Progenitor cell of endocrine pancreas (in vitro differentiated cells): ENCODE measurements around the gene TWNK. TPM values are rescaled to one million over a fixed set of nuclear protein-coding genes. Genes with fewer than 3 reads are reported as not detected.
"Not testable (repeated sequence)": the region's sequence is repeated elsewhere in the genome, so short reads cannot be mapped to it uniquely, and the experiment has no call there.

Source experiments
- DNase-seq: peaks from one replicate; pipeline ENCODE4 v3.0.0; 2021; ENCODE audit warnings: low spot score; ENCODE audit not compliant: unreplicated experiment
- H3K27ac Mint-ChIP-seq: 2 replicates; pipeline ENCODE4 v1.8.0; 2021; ENCODE audit warnings: mild to moderate bottlenecking, moderate library complexity, mixed read lengths
- H3K27me3 Mint-ChIP-seq: 2 replicates; pipeline ENCODE4 v1.8.0; 2021; ENCODE audit warnings: mixed read lengths
- H3K36me3 Mint-ChIP-seq: 2 replicates; pipeline ENCODE4 v1.8.0; 2022; ENCODE audit warnings: mixed read lengths; ENCODE audit not compliant: insufficient read depth
- H3K4me1 Mint-ChIP-seq: 2 replicates; pipeline ENCODE4 v1.8.0; 2021; ENCODE audit warnings: low read depth, mixed read lengths
- H3K4me3 Mint-ChIP-seq: 2 replicates; pipeline ENCODE4 v1.8.0; 2021; ENCODE audit warnings: low read depth, mild to moderate bottlenecking, moderate library complexity, mixed read lengths
- H3K9me3 Mint-ChIP-seq: 2 replicates; pipeline ENCODE4 v1.8.0; 2021; ENCODE audit warnings: low read depth, mixed read lengths
- total RNA-seq: library from RNA; stranded (reverse); gene quantifications from 2 replicates; pipeline ENCODE4 v1.2.1, GENCODE V29; 2021
- TF ChIP-seq, protein P1 (sequence below): fragments of 200-600 bp; sonication (generic); IDR thresholded peaks from one replicate; pipeline ENCODE4 v1.5.0; 2021; ENCODE audit warnings: antibody characterized with exemption, mild to moderate bottlenecking; ENCODE audit not compliant: unreplicated experiment

TWNK gene
- total RNA-seq, 1 donor from 2014 or later = 13.3 TPM

- no peaks in the 10 kb centered on the region for H3K9me3 Mint-ChIP-seq
- H3K36me3 Mint-ChIP-seq = no peaks in the 10 kb centered on the region
- DNase-seq = no peak
- no peak overlapping the region for H3K4me3 Mint-ChIP-seq
- H3K4me1 Mint-ChIP-seq = peaks cover 22% of the 10 kb centered on the region
- peaks cover 75% of the 10 kb centered on the region for H3K27me3 Mint-ChIP-seq
- no peak overlapping the region for H3K27ac Mint-ChIP-seq
- TF ChIP-seq, protein P1, sequence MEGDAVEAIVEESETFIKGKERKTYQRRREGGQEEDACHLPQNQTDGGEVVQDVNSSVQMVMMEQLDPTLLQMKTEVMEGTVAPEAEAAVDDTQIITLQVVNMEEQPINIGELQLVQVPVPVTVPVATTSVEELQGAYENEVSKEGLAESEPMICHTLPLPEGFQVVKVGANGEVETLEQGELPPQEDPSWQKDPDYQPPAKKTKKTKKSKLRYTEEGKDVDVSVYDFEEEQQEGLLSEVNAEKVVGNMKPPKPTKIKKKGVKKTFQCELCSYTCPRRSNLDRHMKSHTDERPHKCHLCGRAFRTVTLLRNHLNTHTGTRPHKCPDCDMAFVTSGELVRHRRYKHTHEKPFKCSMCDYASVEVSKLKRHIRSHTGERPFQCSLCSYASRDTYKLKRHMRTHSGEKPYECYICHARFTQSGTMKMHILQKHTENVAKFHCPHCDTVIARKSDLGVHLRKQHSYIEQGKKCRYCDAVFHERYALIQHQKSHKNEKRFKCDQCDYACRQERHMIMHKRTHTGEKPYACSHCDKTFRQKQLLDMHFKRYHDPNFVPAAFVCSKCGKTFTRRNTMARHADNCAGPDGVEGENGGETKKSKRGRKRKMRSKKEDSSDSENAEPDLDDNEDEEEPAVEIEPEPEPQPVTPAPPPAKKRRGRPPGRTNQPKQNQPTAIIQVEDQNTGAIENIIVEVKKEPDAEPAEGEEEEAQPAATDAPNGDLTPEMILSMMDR = no peak
Observed at GRCh38 chr10:101033276-101033675, 45.9 kb downstream of the TWNK start.

DNA sequence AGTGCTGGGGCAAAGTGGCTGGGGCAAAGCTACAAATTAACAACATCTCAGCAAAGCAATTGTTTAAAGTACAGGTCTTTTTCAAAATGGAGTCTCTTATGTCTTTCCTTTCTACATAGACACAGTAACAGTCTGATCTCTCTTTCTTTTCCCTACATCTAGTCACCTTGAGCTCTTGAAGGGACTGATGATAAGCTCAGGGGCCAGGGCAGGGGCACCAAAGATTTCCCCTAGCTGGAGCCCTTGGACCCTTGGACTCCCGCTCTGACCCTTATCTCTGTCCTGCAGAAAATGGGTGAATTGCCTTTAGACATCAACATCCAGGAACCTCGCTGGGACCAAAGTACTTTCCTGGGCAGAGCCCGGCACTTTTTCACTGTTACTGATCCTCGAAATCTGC lies 47.1 kb downstream of the TWNK start:
- not testable (repeated sequence) for H3K27ac Mint-ChIP-seq, DNase-seq, H3K4me3 Mint-ChIP-seq, H3K36me3 Mint-ChIP-seq, H3K9me3 Mint-ChIP-seq
- peaks cover 21% of the 10 kb centered on the region for H3K4me1 Mint-ChIP-seq
- peaks cover 73% of the 10 kb centered on the region for H3K27me3 Mint-ChIP-seq

GRCh38 chr10:101035314-101035713 lies 48.0 kb downstream of the TWNK start:
- H3K36me3 Mint-ChIP-seq = no peaks in the 10 kb centered on the region
- H3K27ac Mint-ChIP-seq = no peak overlapping the region
- H3K27me3 Mint-ChIP-seq = peaks cover 77% of the 10 kb centered on the region

GRCh38 chr10:101035916-101036702 lies 48.8 kb downstream of the TWNK start:
- TF ChIP-seq, protein P1 = no peak
- DNase-seq = no peak
- H3K4me3 Mint-ChIP-seq = no peak overlapping the region
- H3K36me3 Mint-ChIP-seq = no peaks in the 10 kb centered on the region
- no peak overlapping the region for H3K27ac Mint-ChIP-seq
- no peaks in the 10 kb centered on the region for H3K9me3 Mint-ChIP-seq
- peaks cover 18% of the 10 kb centered on the region for H3K4me1 Mint-ChIP-seq
- H3K27me3 Mint-ChIP-seq = peaks cover 79% of the 10 kb centered on the region

More at GRCh38 chr10:101035314-101035713, 48.0 kb downstream of the TWNK start:
- Mint-ChIP-seq H3K9me3 (no peaks in the 10 kb centered on the region), H3K4me1 (peaks cover 18% of the 10 kb centered on the region), H3K4me3 (no peak overlapping the region)
- DNase-seq = no peak
- TF ChIP-seq, protein P1 = no peak

GRCh38 chr10:101036726-101037125 lies 49.4 kb downstream of the TWNK start:
- H3K27ac Mint-ChIP-seq = no peak overlapping the region
- no peak for DNase-seq
- H3K4me3 Mint-ChIP-seq = no peak overlapping the region
- H3K9me3 Mint-ChIP-seq = no peaks in the 10 kb centered on the region
- peaks cover 13% of the 10 kb centered on the region for H3K4me1 Mint-ChIP-seq
- TF ChIP-seq, protein P1 = no peak
- H3K36me3 Mint-ChIP-seq = no peaks in the 10 kb centered on the region
- peaks cover 75% of the 10 kb centered on the region for H3K27me3 Mint-ChIP-seq

- Mint-ChIP-seq H3K27ac (no peak overlapping the region), H3K36me3 (no peaks in the 10 kb centered on the region), H3K4me1 (peaks cover 15% of the 10 kb centered on the region), H3K4me3 (no peak overlapping the region), H3K27me3 (peaks cover 64% of the 10 kb centered on the region), H3K9me3 (no peaks in the 10 kb centered on the region)
- no peak for DNase-seq
- TF ChIP-seq, protein P1 = peak; percentile 18
Observed at GRCh38 chr10:101038484-101038883, 51.1 kb downstream of the TWNK start.
